ENCODE data around the gene C2CD3. TPM values are rescaled to one million over a fixed set of nuclear protein-coding genes. Genes with fewer than 3 reads are reported as not detected.

The C2CD3 gene
- total and polyA plus RNA-seq, 9 of the 15 experiments (the other 6 are each of a cell fraction or from before 2014, with no cell fraction given), result 4.4 to 20.2 (median 15.4) TPM

DNA sequence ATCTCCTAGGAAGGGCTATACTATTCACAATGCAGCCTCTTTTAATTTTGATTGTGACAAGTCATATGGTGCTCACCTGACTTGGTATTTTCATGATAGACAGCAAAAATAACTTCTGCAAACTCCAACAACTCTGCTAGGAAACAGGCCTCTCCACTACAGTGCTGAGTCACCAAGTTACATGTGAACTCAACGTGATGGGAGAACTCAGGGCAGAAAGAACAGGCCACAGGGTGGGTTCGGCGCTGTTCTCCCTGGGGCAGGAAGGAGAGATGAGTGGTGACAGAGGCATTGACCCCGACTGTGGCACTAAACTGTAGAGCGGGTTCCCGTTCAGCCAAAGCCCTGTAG lies 85.3 kb downstream of the C2CD3 start (continued):
- TF ChIP-seq L3MBTL2 (IDR thresholded peaks at IDR 0.05) (peak; percentile 79), SMARCA4 (IDR thresholded peaks at IDR 0.05) (peak; percentile 29; the same call in 1 of the 2 replicates), SOX6 (IDR thresholded peaks at IDR 0.05) (peak; percentile 44), KDM2B (CRISPR knock-in tag; IDR thresholded peaks at IDR 0.05) (no peak), EP300 (IDR thresholded peaks at IDR 0.05; ENCODE audit: low read length) (peak; percentile 41; the same call in 1 of the 2 replicates), FOXK2 (conservative IDR thresholded peaks at IDR 0.05 in 1 of 2, IDR thresholded peaks at IDR 0.05 in 1 of 2; ENCODE audit: low read depth in 2 of 2) (peak; percentile 33 to 54; a peak in 1 of 4 replicates), GATAD2A (IDR thresholded peaks at IDR 0.05) (0 out of 2 replicates have a peak, but pooled peaks have one; percentile 34), ZNF316 (IDR thresholded peaks at IDR 0.05) (peak; percentile 97), YY1 (IDR thresholded peaks at IDR 0.05; ENCODE audit: borderline replicate concordance in 1 of 3, control insufficient read depth in 1 of 3, extremely low read depth in 1 of 3, insufficient read depth in 3 of 3, insufficient read length in 1 of 3, insufficient replicate concordance in 2 of 3, low read depth in 1 of 3, low read length in 2 of 3) (no peak), CREM (IDR thresholded peaks at IDR 0.05; ENCODE audit: low read depth) (0 out of 2 replicates have a peak, but pooled peaks have one; percentile 10), PHF20 (IDR thresholded peaks at IDR 0.05; ENCODE audit: partially characterized antibody) (peak; percentile 22), FOXJ2 (tag; IDR thresholded peaks at IDR 0.05) (peak; percentile 54)
- TF ChIP-seq, protein P1, sequence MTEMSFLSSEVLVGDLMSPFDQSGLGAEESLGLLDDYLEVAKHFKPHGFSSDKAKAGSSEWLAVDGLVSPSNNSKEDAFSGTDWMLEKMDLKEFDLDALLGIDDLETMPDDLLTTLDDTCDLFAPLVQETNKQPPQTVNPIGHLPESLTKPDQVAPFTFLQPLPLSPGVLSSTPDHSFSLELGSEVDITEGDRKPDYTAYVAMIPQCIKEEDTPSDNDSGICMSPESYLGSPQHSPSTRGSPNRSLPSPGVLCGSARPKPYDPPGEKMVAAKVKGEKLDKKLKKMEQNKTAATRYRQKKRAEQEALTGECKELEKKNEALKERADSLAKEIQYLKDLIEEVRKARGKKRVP (CRISPR knock-in tag; IDR thresholded peaks at IDR 0.05), result peak; percentile 38; the same call in 1 of the 2 replicates
- TF ChIP-seq, protein P2, sequence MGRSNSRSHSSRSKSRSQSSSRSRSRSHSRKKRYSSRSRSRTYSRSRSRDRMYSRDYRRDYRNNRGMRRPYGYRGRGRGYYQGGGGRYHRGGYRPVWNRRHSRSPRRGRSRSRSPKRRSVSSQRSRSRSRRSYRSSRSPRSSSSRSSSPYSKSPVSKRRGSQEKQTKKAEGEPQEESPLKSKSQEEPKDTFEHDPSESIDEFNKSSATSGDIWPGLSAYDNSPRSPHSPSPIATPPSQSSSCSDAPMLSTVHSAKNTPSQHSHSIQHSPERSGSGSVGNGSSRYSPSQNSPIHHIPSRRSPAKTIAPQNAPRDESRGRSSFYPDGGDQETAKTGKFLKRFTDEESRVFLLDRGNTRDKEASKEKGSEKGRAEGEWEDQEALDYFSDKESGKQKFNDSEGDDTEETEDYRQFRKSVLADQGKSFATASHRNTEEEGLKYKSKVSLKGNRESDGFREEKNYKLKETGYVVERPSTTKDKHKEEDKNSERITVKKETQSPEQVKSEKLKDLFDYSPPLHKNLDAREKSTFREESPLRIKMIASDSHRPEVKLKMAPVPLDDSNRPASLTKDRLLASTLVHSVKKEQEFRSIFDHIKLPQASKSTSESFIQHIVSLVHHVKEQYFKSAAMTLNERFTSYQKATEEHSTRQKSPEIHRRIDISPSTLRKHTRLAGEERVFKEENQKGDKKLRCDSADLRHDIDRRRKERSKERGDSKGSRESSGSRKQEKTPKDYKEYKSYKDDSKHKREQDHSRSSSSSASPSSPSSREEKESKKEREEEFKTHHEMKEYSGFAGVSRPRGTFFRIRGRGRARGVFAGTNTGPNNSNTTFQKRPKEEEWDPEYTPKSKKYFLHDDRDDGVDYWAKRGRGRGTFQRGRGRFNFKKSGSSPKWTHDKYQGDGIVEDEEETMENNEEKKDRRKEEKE (IDR thresholded peaks at IDR 0.05; ENCODE audit: borderline replicate concordance in 1 of 2, control insufficient read depth in 1 of 2, low read depth in 2 of 2, low read length in 1 of 2), result no peak
- TF ChIP-seq, protein P3, sequence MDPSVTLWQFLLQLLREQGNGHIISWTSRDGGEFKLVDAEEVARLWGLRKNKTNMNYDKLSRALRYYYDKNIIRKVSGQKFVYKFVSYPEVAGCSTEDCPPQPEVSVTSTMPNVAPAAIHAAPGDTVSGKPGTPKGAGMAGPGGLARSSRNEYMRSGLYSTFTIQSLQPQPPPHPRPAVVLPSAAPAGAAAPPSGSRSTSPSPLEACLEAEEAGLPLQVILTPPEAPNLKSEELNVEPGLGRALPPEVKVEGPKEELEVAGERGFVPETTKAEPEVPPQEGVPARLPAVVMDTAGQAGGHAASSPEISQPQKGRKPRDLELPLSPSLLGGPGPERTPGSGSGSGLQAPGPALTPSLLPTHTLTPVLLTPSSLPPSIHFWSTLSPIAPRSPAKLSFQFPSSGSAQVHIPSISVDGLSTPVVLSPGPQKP (CRISPR knock-in tag; IDR thresholded peaks at IDR 0.05), result no peak
